Measurements from ENCODE around the gene CPD.
A peak's percentile ranks its signal among the peaks of the same experiment; 100 is the strongest.

CPD gene

GRCh38 chr17:30345089-30345433 is 33.7 kb upstream of the CPD start:
- H3K18ac ChIP-seq (ENCODE audit: low read length), result no peak overlapping the region
- no peaks in the 10 kb centered on the region for H3K36me3 ChIP-seq (ENCODE audit: control insufficient read depth in 1 of 2, insufficient read depth in 2 of 2, low read length in 2 of 2)
- no peak overlapping the region for H4K8ac ChIP-seq (ENCODE audit: low read depth, low read length)
- H3K4me1 ChIP-seq (ENCODE audit: control insufficient read depth in 1 of 2, insufficient read depth in 2 of 2, low read length in 2 of 2), result peaks cover 7 to 10% of the 10 kb centered on the region in 2 experiments
- whole genome bisulfite sequencing (ENCODE audit: extremely low coverage, insufficient coverage, insufficient read length), result no CpG with 5 or more reads among the region's 2 CpGs
- DNase-seq, result peak in 1 of 2 donors; percentile 34
- H3K79me1 ChIP-seq (ENCODE audit: low read length), result peaks cover 9% of the 10 kb centered on the region
- no peak overlapping the region for H3K4me3 ChIP-seq (ENCODE audit: low read depth, low read length)
- no peaks in the 10 kb centered on the region for H3K79me2 ChIP-seq (ENCODE audit: control insufficient read depth, insufficient read depth, low read length, poor library complexity)
- H3K4ac ChIP-seq (ENCODE audit: low read depth, low read length), result no peak overlapping the region
- no peak overlapping the region for H3K14ac ChIP-seq (ENCODE audit: low read length)
- H2AFZ ChIP-seq (ENCODE audit: insufficient read depth, low read length, poor library complexity), result no peak overlapping the region
- no peak overlapping the region for H3K4me2 ChIP-seq (ENCODE audit: low read length)
- H2BK5ac ChIP-seq (ENCODE audit: low read depth, low read length, poor library complexity), result no peak overlapping the region
- no peak overlapping the region for H4K91ac ChIP-seq (ENCODE audit: low read depth, low read length)
- no peak overlapping the region for H3K27ac ChIP-seq (ENCODE audit: low read depth, low read length)
- no peak overlapping the region for H3K23ac ChIP-seq (ENCODE audit: low read length)
- no peak overlapping the region for H2AK5ac ChIP-seq (ENCODE audit: low read length)
- no peak overlapping the region for H4K12ac ChIP-seq (ENCODE audit: low read depth, low read length)
- no peaks in the 10 kb centered on the region for H3K27me3 ChIP-seq (ENCODE audit: insufficient read depth, low read length)
- H2BK120ac ChIP-seq (ENCODE audit: insufficient read depth, low read length, poor library complexity), result no peak overlapping the region
- H3K9ac ChIP-seq (ENCODE audit: low read length), result no peak overlapping the region
- no peak overlapping the region for H2BK12ac ChIP-seq (ENCODE audit: low read length)
- H3K9me3 ChIP-seq (ENCODE audit: insufficient read depth, low read depth, low read length), result no peaks in the 10 kb centered on the region

GRCh38 chr17:30345527-30346075 is 33.1 kb upstream of the CPD start:
- no peak overlapping the region for H3K18ac ChIP-seq (ENCODE audit: low read length)
- H3K79me2 ChIP-seq (ENCODE audit: control insufficient read depth, insufficient read depth, low read length, poor library complexity), result no peaks in the 10 kb centered on the region
- H3K4me1 ChIP-seq (ENCODE audit: control insufficient read depth in 1 of 2, insufficient read depth in 2 of 2, low read length in 2 of 2), result peaks cover 7 to 10% of the 10 kb centered on the region in 2 experiments
- H4K12ac ChIP-seq (ENCODE audit: low read depth, low read length), result no peak overlapping the region
- no peak overlapping the region for H2AK5ac ChIP-seq (ENCODE audit: low read length)
- H2BK5ac ChIP-seq (ENCODE audit: low read depth, low read length, poor library complexity), result no peak overlapping the region
- H3K14ac ChIP-seq (ENCODE audit: low read length), result no peak overlapping the region
- no peak overlapping the region for H3K4ac ChIP-seq (ENCODE audit: low read depth, low read length)
- H3K27ac ChIP-seq (ENCODE audit: low read depth, low read length), result no peak overlapping the region
- H3K4me3 ChIP-seq (ENCODE audit: low read depth, low read length), result no peak overlapping the region
- H3K4me2 ChIP-seq (ENCODE audit: low read length), result no peak overlapping the region
- WGBS (ENCODE audit: extremely low coverage, insufficient coverage, insufficient read length), result no CpG with 5 or more reads among the region's 4 CpGs
- H3K36me3 ChIP-seq (ENCODE audit: control insufficient read depth in 1 of 2, insufficient read depth in 2 of 2, low read length in 2 of 2), result no peaks in the 10 kb centered on the region
- no peaks in the 10 kb centered on the region for H3K9me3 ChIP-seq (ENCODE audit: insufficient read depth, low read depth, low read length)
- H2BK120ac ChIP-seq (ENCODE audit: insufficient read depth, low read length, poor library complexity), result no peak overlapping the region
- no peak overlapping the region for H4K8ac ChIP-seq (ENCODE audit: low read depth, low read length)
- peaks cover 5% of the 10 kb centered on the region for H3K79me1 ChIP-seq (ENCODE audit: low read length)
- DNase-seq, result peak in 1 of 2 donors; percentile 74
- H3K27me3 ChIP-seq (ENCODE audit: insufficient read depth, low read length), result no peaks in the 10 kb centered on the region
- no peak overlapping the region for H2AFZ ChIP-seq (ENCODE audit: insufficient read depth, low read length, poor library complexity)
- peak overlapping the region; percentile 13 for H3K9ac ChIP-seq (ENCODE audit: low read length)
- no peak overlapping the region for H4K91ac ChIP-seq (ENCODE audit: low read depth, low read length)
- H3K23ac ChIP-seq (ENCODE audit: low read length), result peak overlapping the region; percentile 28
- H2BK12ac ChIP-seq (ENCODE audit: low read length), result no peak overlapping the region

GRCh38 chr17:30346221-30346795 is 32.4 kb upstream of the CPD start:
- Histone ChIP-seq H4K91ac (ENCODE audit: low read depth, low read length) (no peak overlapping the region), H4K12ac (ENCODE audit: low read depth, low read length) (no peak overlapping the region), H3K4me1 (ENCODE audit: control insufficient read depth in 1 of 2, insufficient read depth in 2 of 2, low read length in 2 of 2) (peaks cover 4 to 7% of the 10 kb centered on the region in 2 experiments), H3K9ac (ENCODE audit: low read length) (no peak overlapping the region), H3K14ac (ENCODE audit: low read length) (no peak overlapping the region), H2BK12ac (ENCODE audit: low read length) (no peak overlapping the region), H2AK5ac (ENCODE audit: low read length) (no peak overlapping the region), H3K79me2 (ENCODE audit: control insufficient read depth, insufficient read depth, low read length, poor library complexity) (no peaks in the 10 kb centered on the region), H2AFZ (ENCODE audit: insufficient read depth, low read length, poor library complexity) (no peak overlapping the region), H3K36me3 (ENCODE audit: control insufficient read depth in 1 of 2, insufficient read depth in 2 of 2, low read length in 2 of 2) (no peaks in the 10 kb centered on the region), H3K27me3 (ENCODE audit: insufficient read depth, low read length) (no peaks in the 10 kb centered on the region), H3K4me2 (ENCODE audit: low read length) (no peak overlapping the region), H2BK120ac (ENCODE audit: insufficient read depth, low read length, poor library complexity) (no peak overlapping the region), H3K4me3 (ENCODE audit: low read depth, low read length) (no peak overlapping the region), H4K8ac (ENCODE audit: low read depth, low read length) (no peak overlapping the region), H3K23ac (ENCODE audit: low read length) (peak overlapping the region; percentile 6), H3K79me1 (ENCODE audit: low read length) (no peaks in the 10 kb centered on the region), H2BK5ac (ENCODE audit: low read depth, low read length, poor library complexity) (no peak overlapping the region), H3K18ac (ENCODE audit: low read length) (no peak overlapping the region), H3K9me3 (ENCODE audit: insufficient read depth, low read depth, low read length) (no peaks in the 10 kb centered on the region), H3K4ac (ENCODE audit: low read depth, low read length) (no peak overlapping the region), H3K27ac (ENCODE audit: low read depth, low read length) (no peak overlapping the region)
- WGBS (ENCODE audit: extremely low coverage, insufficient coverage, insufficient read length), result no CpG with 5 or more reads among the region's 3 CpGs
- peak in 1 of 2 donors; percentile 56 for DNase-seq

GRCh38 chr17:30347488-30347887 is 31.2 kb upstream of the CPD start:
- H3K14ac ChIP-seq (ENCODE audit: low read length), result no peak overlapping the region
- H2AK5ac ChIP-seq (ENCODE audit: low read length), result no peak overlapping the region
- H3K4ac ChIP-seq (ENCODE audit: low read depth, low read length), result no peak overlapping the region
- H4K91ac ChIP-seq (ENCODE audit: low read depth, low read length), result no peak overlapping the region
- H3K27me3 ChIP-seq (ENCODE audit: insufficient read depth, low read length), result no peaks in the 10 kb centered on the region
- no peaks in the 10 kb centered on the region for H3K36me3 ChIP-seq (ENCODE audit: control insufficient read depth in 1 of 2, insufficient read depth in 2 of 2, low read length in 2 of 2)
- no peak overlapping the region for H2AFZ ChIP-seq (ENCODE audit: insufficient read depth, low read length, poor library complexity)
- no peak overlapping the region for H3K27ac ChIP-seq (ENCODE audit: low read depth, low read length)
- H2BK120ac ChIP-seq (ENCODE audit: insufficient read depth, low read length, poor library complexity), result no peak overlapping the region
- peaks cover 4 to 7% of the 10 kb centered on the region in 2 experiments for H3K4me1 ChIP-seq (ENCODE audit: control insufficient read depth in 1 of 2, insufficient read depth in 2 of 2, low read length in 2 of 2)
- no peak overlapping the region for H3K4me3 ChIP-seq (ENCODE audit: low read depth, low read length)
- no peak overlapping the region for H2BK5ac ChIP-seq (ENCODE audit: low read depth, low read length, poor library complexity)
- H3K23ac ChIP-seq (ENCODE audit: low read length), result no peak overlapping the region
- no peak for DNase-seq
- no peaks in the 10 kb centered on the region for H3K79me2 ChIP-seq (ENCODE audit: control insufficient read depth, insufficient read depth, low read length, poor library complexity)
- no peak overlapping the region for H3K18ac ChIP-seq (ENCODE audit: low read length)
- no peak overlapping the region for H4K12ac ChIP-seq (ENCODE audit: low read depth, low read length)
- no peak overlapping the region for H3K4me2 ChIP-seq (ENCODE audit: low read length)
- H4K8ac ChIP-seq (ENCODE audit: low read depth, low read length), result no peak overlapping the region
- WGBS (ENCODE audit: extremely low coverage, insufficient coverage, insufficient read length), result no CpG with 5 or more reads among the region's 4 CpGs
- H3K79me1 ChIP-seq (ENCODE audit: low read length), result no peaks in the 10 kb centered on the region
- H2BK12ac ChIP-seq (ENCODE audit: low read length), result no peak overlapping the region
- H3K9me3 ChIP-seq (ENCODE audit: insufficient read depth, low read depth, low read length), result no peaks in the 10 kb centered on the region
- no peak overlapping the region for H3K9ac ChIP-seq (ENCODE audit: low read length)
